DMS53 treated with DMSO at 0.1 percent for 48 hours (cell line): ENCODE measurements around the gene NFIB.

ENCODE experiments used
- DNase-seq: peaks from one replicate; lab custom pipeline; 2025; ENCODE audit not compliant: unreplicated experiment; lab: John Stamatoyannopoulos, UW

The NFIB gene

GRCh38 chr9:14192556-14192955, 121.4 kb downstream of the NFIB start:
- no peak for DNase-seq

GRCh38 chr9:14191512-14191911, 122.4 kb downstream of the NFIB start:
- DNase-seq = no peak

- no peak for DNase-seq
These were observed 123.7 kb downstream of the NFIB start for GRCh38 chr9:14190240-14190639.

GRCh38 chr9:14189578-14189977, 124.4 kb downstream of the NFIB start:
- no peak for DNase-seq

GRCh38 chr9:14189146-14189545, 124.8 kb downstream of the NFIB start:
- DNase-seq = no peak

GRCh38 chr9:14188538-14188937, 125.4 kb downstream of the NFIB start:
- DNase-seq = no peak

GRCh38 chr9:14188011-14188410, 125.9 kb downstream of the NFIB start:
- DNase-seq = no peak

- DNase-seq = no peak
These were observed 127.8 kb downstream of the NFIB start for GRCh38 chr9:14186096-14186495.

GRCh38 chr9:14185016-14185415, 128.9 kb downstream of the NFIB start:
- DNase-seq = no peak

GRCh38 chr9:14183001-14183400, 130.9 kb downstream of the NFIB start:
- no peak for DNase-seq

GRCh38 chr9:14180960-14181537, 132.9 kb downstream of the NFIB start:
- no peak for DNase-seq

GRCh38 chr9:14180093-14180959, 133.6 kb downstream of the NFIB start:
- no peak for DNase-seq

GRCh38 chr9:14179449-14179848, 134.5 kb downstream of the NFIB start:
- no peak for DNase-seq

- no peak for DNase-seq
These were observed 138.2 kb downstream of the NFIB start for GRCh38 chr9:14175778-14176177.

- no peak for DNase-seq
These were observed 140.2 kb downstream of the NFIB start for GRCh38 chr9:14173713-14174112.

- no peak for DNase-seq
These were observed 142.9 kb downstream of the NFIB start for GRCh38 chr9:14170973-14171596.

- no peak for DNase-seq
These were observed 143.5 kb downstream of the NFIB start for GRCh38 chr9:14170392-14170931.

GRCh38 chr9:14168381-14168780, 145.6 kb downstream of the NFIB start:
- DNase-seq = no peak

- DNase-seq = no peak
These were observed 148.4 kb downstream of the NFIB start for GRCh38 chr9:14165376-14166035.

GRCh38 chr9:14164908-14165307, 149.0 kb downstream of the NFIB start:
- no peak for DNase-seq

- DNase-seq = peak; percentile 12
These were observed 154.3 kb downstream of the NFIB start for GRCh38 chr9:14159440-14160216.
